HepG2 (cell line): Measurements from ENCODE around the gene PSMD8. TPM values are rescaled to one million over a fixed set of nuclear protein-coding genes. Genes with fewer than 3 reads are reported as not detected.

Source experiments
- ARID4A ChIP-seq: sonication (generic); formaldehyde crosslinking; IDR thresholded peaks from 2 replicates; pipeline ENCODE4 v1.5.0; 2020; ENCODE audit warnings: mild to moderate bottlenecking, missing genetic modification reagents, borderline replicate concordance
- FOSL2 ChIP-seq: sonication (generic); formaldehyde crosslinking; IDR thresholded peaks from 2 replicates; pipeline ENCODE4 v1.4.0; 2020; ENCODE audit warnings: missing genetic modification reagents
- FOXO1 ChIP-seq: sonication (generic); formaldehyde crosslinking; IDR thresholded peaks from 2 replicates; pipeline ENCODE4 v1.4.0; 2020; ENCODE audit warnings: missing genetic modification reagents
- KLF12 ChIP-seq: sonication (generic); formaldehyde crosslinking; IDR thresholded peaks from 2 replicates; pipeline ENCODE4 v1.4.0; 2020; ENCODE audit warnings: missing genetic modification reagents, borderline replicate concordance
- MIXL1 ChIP-seq: IDR thresholded peaks from 2 replicates; pipeline ENCODE4 v1.6.1; 2016
- NRL ChIP-seq: sonication (generic); formaldehyde crosslinking; IDR thresholded peaks from 2 replicates; pipeline ENCODE4 v1.5.0; 2020; ENCODE audit warnings: missing genetic modification reagents, mild to moderate bottlenecking, moderate library complexity, borderline replicate concordance
- POLR2AphosphoS5 ChIP-seq: IDR thresholded peaks from 2 replicates; pipeline ENCODE4 v1.6.1; 2012; ENCODE audit warnings: low read depth, low read length
- RBFOX2 ChIP-seq: fragments of 200-400 bp; formaldehyde crosslinking; IDR thresholded peaks from 2 replicates; pipeline ENCODE4 v1.6.1; 2017; ENCODE audit warnings: low read depth, mild to moderate bottlenecking, low read length
- TAF1 ChIP-seq: sonication (generic); formaldehyde crosslinking; IDR thresholded peaks from 2 replicates; pipeline ENCODE4 v1.4.0; 2020; ENCODE audit warnings: missing genetic modification reagents
- USF2 ChIP-seq, 2 experiments: sonication (generic) in 1 of 2; formaldehyde crosslinking in 1 of 2; IDR thresholded peaks; 2 replicates each; pipeline versions ENCODE4 v1.5.1 to v1.6.1; 2011 to 2020; ENCODE audit warnings: borderline replicate concordance in 1 of 2, low read depth in 1 of 2, low read length in 1 of 2, mild to moderate bottlenecking in 1 of 2, missing genetic modification reagents in 1 of 2, moderate library complexity in 1 of 2
- YEATS2 ChIP-seq: sonication (generic); formaldehyde crosslinking; IDR thresholded peaks from 2 replicates; pipeline ENCODE4 v1.4.0; 2020; ENCODE audit warnings: missing genetic modification reagents, borderline replicate concordance
- ZBTB21 ChIP-seq: sonication (generic); formaldehyde crosslinking; IDR thresholded peaks from 2 replicates; pipeline ENCODE4 v1.4.0; 2020; ENCODE audit warnings: missing genetic modification reagents
- ZFP1 ChIP-seq: IDR thresholded peaks from 2 replicates; pipeline ENCODE4 v1.6.1; 2016
- ZFP41 ChIP-seq: sonication (generic); formaldehyde crosslinking; IDR thresholded peaks from 2 replicates; pipeline ENCODE4 v1.4.0; 2020; ENCODE audit warnings: mild to moderate bottlenecking, missing genetic modification reagents, borderline replicate concordance
- ZNF224 ChIP-seq: sonication (generic); formaldehyde crosslinking; IDR thresholded peaks from 2 replicates; pipeline ENCODE4 v1.5.0; 2020; ENCODE audit warnings: mild to moderate bottlenecking, missing genetic modification reagents
- ZNF605 ChIP-seq: sonication (generic); formaldehyde crosslinking; IDR thresholded peaks from 2 replicates; pipeline ENCODE4 v1.8.0; 2022; ENCODE audit warnings: mild to moderate bottlenecking, missing genetic modification reagents
- ZNF776 ChIP-seq: sonication (generic); formaldehyde crosslinking; IDR thresholded peaks from 2 replicates; pipeline ENCODE4 v1.4.0; 2020; ENCODE audit warnings: mild to moderate bottlenecking, missing genetic modification reagents
- ZNF788 ChIP-seq: sonication (generic); formaldehyde crosslinking; IDR thresholded peaks from 2 replicates; pipeline ENCODE4 v1.5.0; 2020; ENCODE audit warnings: mild to moderate bottlenecking, missing genetic modification reagents, borderline replicate concordance
- ZNF792 ChIP-seq: IDR thresholded peaks from 2 replicates; pipeline ENCODE4 v1.6.1; 2016
- ZNF878 ChIP-seq: sonication (generic); formaldehyde crosslinking; IDR thresholded peaks from 2 replicates; pipeline ENCODE4 v1.8.1; 2023; ENCODE audit warnings: mild to moderate bottlenecking, missing genetic modification reagents, moderate library complexity
- polyA plus RNA-seq, 8 experiments: library from polyadenylated mRNA; depleted of rRNA in 3 of 8; stranded (reverse) in 7 of 8; unstranded in 1 of 8; fragments of >200 nt; fragmentation: Illumina TruSeq in 4 of 8; extraction: Trizol in 4 of 8; gene quantifications; 2 replicates each; pipeline versions ENCODE4 v1.2.1 to v1.2.3, GENCODE V29; 2011 to 2016; ENCODE audit warnings: low read depth in 4 of 8, missing spikeins in 1 of 8, mixed read lengths in 1 of 8; ENCODE audit not compliant: insufficient read depth in 1 of 8
- total RNA-seq, 5 experiments: library from RNA; depleted of rRNA; stranded (reverse); fragments of >200 nt; fragmentation: Illumina TruSeq; extraction: Trizol; gene quantifications; 2 replicates each; pipeline ENCODE4 v1.2.3, GENCODE V29; 2016; ENCODE audit warnings: low read depth in 1 of 5
- TF ChIP-seq, protein P1 (sequence below): sonication (generic); formaldehyde crosslinking; IDR thresholded peaks from 2 replicates; pipeline ENCODE4 v1.4.0; 2020; ENCODE audit warnings: missing genetic modification reagents
- TF ChIP-seq, protein P2 (sequence below), 2 experiments: fragments of 450-650 bp in 1 of 2; sonication (generic) in 1 of 2; formaldehyde crosslinking; IDR thresholded peaks; 2 replicates each; pipeline versions ENCODE4 v1.5.0 to v1.8.0; 2020 to 2022; ENCODE audit warnings: mild to moderate bottlenecking in 1 of 2, missing genetic modification reagents in 1 of 2

Gene PSMD8
- total and polyA plus RNA-seq, 2 of the 13 experiments (the other 11 are each of a cell fraction or from before 2014, with no cell fraction given), result 162 to 296 TPM

GRCh38 chr19:38402967-38403674, 28.8 kb downstream of the PSMD8 start, which contains the start of gene FAM98C (continued):
- peak; percentile 64; the same call in 1 of the 2 replicates for TF ChIP-seq ZFP41 (CRISPR knock-in tag)
- TF ChIP-seq RBFOX2, result peak; percentile 83
- TF ChIP-seq ZFP1 (CRISPR knock-in tag), result no peak
- peak; percentile 60; the same call in 1 of the 2 replicates for TF ChIP-seq ZNF878
- peak; percentile 38; the same call in 1 of the 2 replicates for TF ChIP-seq YEATS2 (CRISPR knock-in tag)
- 0 out of 2 replicates have a peak, but pooled peaks have one; percentile 62 for TF ChIP-seq ZNF792 (CRISPR knock-in tag)
- peak; percentile 88 for TF ChIP-seq TAF1 (CRISPR knock-in tag)
- no peak for TF ChIP-seq ZBTB21 (CRISPR knock-in tag)
- TF ChIP-seq ZNF776 (CRISPR knock-in tag), result peak; percentile 95
- TF ChIP-seq MIXL1 (CRISPR knock-in tag), result 0 out of 2 replicates have a peak, but pooled peaks have one; percentile 69
- no peak for TF ChIP-seq ZNF224 (CRISPR knock-in tag)
- peak; percentile 55 for TF ChIP-seq POLR2AphosphoS5
- TF ChIP-seq ZNF605 (CRISPR knock-in tag), result peak; percentile 87
- TF ChIP-seq, protein P1, sequence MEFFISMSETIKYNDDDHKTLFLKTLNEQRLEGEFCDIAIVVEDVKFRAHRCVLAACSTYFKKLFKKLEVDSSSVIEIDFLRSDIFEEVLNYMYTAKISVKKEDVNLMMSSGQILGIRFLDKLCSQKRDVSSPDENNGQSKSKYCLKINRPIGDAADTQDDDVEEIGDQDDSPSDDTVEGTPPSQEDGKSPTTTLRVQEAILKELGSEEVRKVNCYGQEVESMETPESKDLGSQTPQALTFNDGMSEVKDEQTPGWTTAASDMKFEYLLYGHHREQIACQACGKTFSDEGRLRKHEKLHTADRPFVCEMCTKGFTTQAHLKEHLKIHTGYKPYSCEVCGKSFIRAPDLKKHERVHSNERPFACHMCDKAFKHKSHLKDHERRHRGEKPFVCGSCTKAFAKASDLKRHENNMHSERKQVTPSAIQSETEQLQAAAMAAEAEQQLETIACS (CRISPR knock-in tag), result peak; percentile 74
- TF ChIP-seq USF2 (IDR thresholded peaks at IDR 0.05; ENCODE audit: low read depth, low read length), result no peak
- TF ChIP-seq USF2 (CRISPR knock-in tag; IDR thresholded peaks at IDR 0.05; ENCODE audit: borderline replicate concordance), result no peak
- TF ChIP-seq FOSL2, result peak; percentile 33; the same call in 1 of the 2 replicates
- TF ChIP-seq FOXO1 (CRISPR knock-in tag), result peak; percentile 58; the same call in 1 of the 2 replicates
- TF ChIP-seq, protein P2, sequence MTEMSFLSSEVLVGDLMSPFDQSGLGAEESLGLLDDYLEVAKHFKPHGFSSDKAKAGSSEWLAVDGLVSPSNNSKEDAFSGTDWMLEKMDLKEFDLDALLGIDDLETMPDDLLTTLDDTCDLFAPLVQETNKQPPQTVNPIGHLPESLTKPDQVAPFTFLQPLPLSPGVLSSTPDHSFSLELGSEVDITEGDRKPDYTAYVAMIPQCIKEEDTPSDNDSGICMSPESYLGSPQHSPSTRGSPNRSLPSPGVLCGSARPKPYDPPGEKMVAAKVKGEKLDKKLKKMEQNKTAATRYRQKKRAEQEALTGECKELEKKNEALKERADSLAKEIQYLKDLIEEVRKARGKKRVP (CRISPR knock-in tag; IDR thresholded peaks at IDR 0.05), result peak in 1 of 2 experiments; percentile 47; a peak in 1 of 4 replicates
- TF ChIP-seq KLF12 (CRISPR knock-in tag), result peak; percentile 1; the same call in 1 of the 2 replicates
- TF ChIP-seq ZNF788 (CRISPR knock-in tag), result peak; percentile 81; the same call in 1 of the 2 replicates
- TF ChIP-seq ARID4A (CRISPR knock-in tag), result peak; percentile 93
- TF ChIP-seq NRL (CRISPR knock-in tag), result peak; percentile 68; the same call in 1 of the 2 replicates
